Calu3 (cell line): Measurements from ENCODE around the gene CCT3. TPM values are rescaled to one million over a fixed set of nuclear protein-coding genes. Genes with fewer than 3 reads are reported as not detected.

Experiments
- BruUV-seq: library from RNA; stranded (reverse); fragments of 400-500 nt; replicated peaks from 2 replicates; lab custom pipeline; 2021; lab: Mats Ljungman, UMichigan
- CTCF ChIA-PET: fragments of 300-600 bp; sonication (Branson Sonifier 250); formaldehyde crosslinking; loops from one replicate; lab custom pipeline; 2022; ENCODE audit warnings: antibody characterized with exemption; lab: Charles Lee
- DNase-seq: peaks from one replicate; pipeline ENCODE4 v3.0.0; 2022
- H3K27ac Mint-ChIP-seq: one replicate; pipeline ENCODE4 v1.8.0; 2022; ENCODE audit warnings: mixed read lengths; ENCODE audit not compliant: unreplicated experiment
- H3K27me3 Mint-ChIP-seq: one replicate; pipeline ENCODE4 v1.8.0; 2022; ENCODE audit warnings: mixed read lengths; ENCODE audit not compliant: unreplicated experiment
- H3K36me3 Mint-ChIP-seq: one replicate; pipeline ENCODE4 v1.8.0; 2022; ENCODE audit warnings: mild to moderate bottlenecking, moderate library complexity, mixed read lengths; ENCODE audit not compliant: insufficient read depth, unreplicated experiment
- H3K4me1 Mint-ChIP-seq: one replicate; pipeline ENCODE4 v1.8.0; 2022; ENCODE audit warnings: mild to moderate bottlenecking, low read depth, mixed read lengths; ENCODE audit not compliant: unreplicated experiment
- H3K4me3 Mint-ChIP-seq: one replicate; pipeline ENCODE4 v1.8.0; 2022; ENCODE audit warnings: mild to moderate bottlenecking, low read depth, moderate library complexity, mixed read lengths; ENCODE audit not compliant: unreplicated experiment
- H3K9me3 Mint-ChIP-seq: one replicate; pipeline ENCODE4 v1.8.0; 2022; ENCODE audit warnings: low read depth, mixed read lengths; ENCODE audit not compliant: unreplicated experiment
- intact Hi-C: fragments of 100-400 bp; cut with micrococcal nuclease; formaldehyde crosslinking; loops from one replicate; pipeline ENCODE4 v1.10.0; 2022; ENCODE audit not compliant: unreplicated experiment
- total RNA-seq: library from RNA; stranded (reverse); gene quantifications from 2 replicates; pipeline ENCODE4 v1.2.3, GENCODE V29; 2022
- TF ChIP-seq, protein P1 (sequence below): fragments of 200-600 bp; IDR thresholded peaks from one replicate; pipeline ENCODE4 v1.8.0; 2022; ENCODE audit warnings: antibody characterized with exemption; ENCODE audit not compliant: unreplicated experiment

The CCT3 gene
- total RNA-seq, 1 experiment from 2014 or later, result 598 TPM

DNA sequence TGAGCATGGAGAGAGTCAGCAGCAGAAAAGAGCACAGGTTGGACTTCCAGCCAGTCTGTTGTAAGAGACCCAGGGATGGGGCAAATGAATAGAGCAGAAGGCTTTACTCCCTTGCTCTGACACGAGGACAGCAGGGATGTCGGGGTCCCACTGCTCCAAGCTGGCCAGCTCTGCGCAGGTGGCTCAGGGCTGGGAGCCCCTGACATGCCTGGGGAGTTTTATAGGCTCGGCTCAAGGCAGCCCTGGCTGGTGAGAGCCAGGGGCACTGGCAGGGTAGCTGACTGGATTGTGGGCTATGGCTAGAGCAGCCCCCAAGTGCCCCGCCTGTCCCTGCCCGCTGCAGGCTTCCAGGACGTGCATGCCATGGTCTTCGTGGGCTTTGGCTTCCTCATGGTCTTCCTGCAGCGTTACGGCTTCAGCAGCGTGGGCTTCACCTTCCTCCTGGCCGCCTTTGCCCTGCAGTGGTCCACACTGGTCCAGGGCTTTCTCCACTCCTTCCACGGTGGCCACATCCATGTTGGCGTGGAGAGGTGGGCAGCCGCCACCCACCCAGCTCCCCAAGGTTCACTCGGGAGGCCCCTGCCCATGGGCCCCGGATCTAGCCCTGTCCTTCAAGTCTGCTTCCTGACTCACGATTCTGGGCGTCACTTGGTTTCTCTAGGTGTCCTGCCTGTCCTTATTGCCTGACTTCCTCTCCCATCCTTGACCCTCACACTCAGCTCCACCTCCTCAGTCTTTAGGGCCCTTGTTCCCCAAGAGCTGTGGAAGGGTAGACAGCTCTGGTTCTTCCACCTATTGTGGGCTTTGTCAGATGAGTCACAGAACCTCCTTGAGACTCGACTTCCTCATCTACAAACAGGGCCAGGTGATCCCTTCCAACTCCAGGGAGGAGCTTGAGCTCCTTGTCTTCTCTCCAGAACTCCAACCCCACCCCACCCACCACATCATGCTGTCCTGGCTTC lies 39.1 kb upstream of the CCT3 start:
- H3K36me3 Mint-ChIP-seq, result peaks cover 5% of the 10 kb centered on the region
- no TSS peak for BruUV-seq
- CTCF ChIA-PET, result interaction anchor here (1.2 kb wide), 2 partner anchors 8 to 69 kb away, joined by 3 to 8 read pairs; no protein-coding TSS in a partner anchor
- intact Hi-C loops, result no loop called here
- TF ChIP-seq, protein P1, sequence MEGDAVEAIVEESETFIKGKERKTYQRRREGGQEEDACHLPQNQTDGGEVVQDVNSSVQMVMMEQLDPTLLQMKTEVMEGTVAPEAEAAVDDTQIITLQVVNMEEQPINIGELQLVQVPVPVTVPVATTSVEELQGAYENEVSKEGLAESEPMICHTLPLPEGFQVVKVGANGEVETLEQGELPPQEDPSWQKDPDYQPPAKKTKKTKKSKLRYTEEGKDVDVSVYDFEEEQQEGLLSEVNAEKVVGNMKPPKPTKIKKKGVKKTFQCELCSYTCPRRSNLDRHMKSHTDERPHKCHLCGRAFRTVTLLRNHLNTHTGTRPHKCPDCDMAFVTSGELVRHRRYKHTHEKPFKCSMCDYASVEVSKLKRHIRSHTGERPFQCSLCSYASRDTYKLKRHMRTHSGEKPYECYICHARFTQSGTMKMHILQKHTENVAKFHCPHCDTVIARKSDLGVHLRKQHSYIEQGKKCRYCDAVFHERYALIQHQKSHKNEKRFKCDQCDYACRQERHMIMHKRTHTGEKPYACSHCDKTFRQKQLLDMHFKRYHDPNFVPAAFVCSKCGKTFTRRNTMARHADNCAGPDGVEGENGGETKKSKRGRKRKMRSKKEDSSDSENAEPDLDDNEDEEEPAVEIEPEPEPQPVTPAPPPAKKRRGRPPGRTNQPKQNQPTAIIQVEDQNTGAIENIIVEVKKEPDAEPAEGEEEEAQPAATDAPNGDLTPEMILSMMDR, result no peak
- H3K27me3 Mint-ChIP-seq, result peaks cover 53% of the 10 kb centered on the region
- DNase-seq, result no peak
- no peak overlapping the region for H3K27ac Mint-ChIP-seq
- H3K4me1 Mint-ChIP-seq, result no peaks in the 10 kb centered on the region
- H3K4me3 Mint-ChIP-seq, result no peak overlapping the region
- no peaks in the 10 kb centered on the region for H3K9me3 Mint-ChIP-seq

DNA sequence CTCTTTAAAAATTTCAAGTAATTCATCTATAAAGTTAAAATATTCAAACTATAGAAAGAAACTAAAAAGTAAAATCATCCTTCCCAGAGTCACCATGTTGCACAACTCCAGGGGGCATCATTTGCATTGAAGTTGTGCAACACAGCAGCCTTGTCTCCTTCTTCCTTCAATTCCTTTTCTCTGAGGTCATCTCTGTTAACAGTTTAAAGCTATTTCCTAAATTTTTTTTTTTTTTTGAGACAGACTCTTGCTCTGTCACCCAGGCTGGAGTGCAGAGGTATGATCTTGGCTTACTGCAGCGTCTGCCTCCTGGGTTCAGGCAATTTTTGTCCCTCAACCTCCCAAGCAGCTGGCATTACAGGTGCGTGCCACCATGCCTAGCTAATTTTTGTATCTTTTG lies 38.1 kb upstream of the CCT3 start:
- H3K27me3 Mint-ChIP-seq, result peaks cover 55% of the 10 kb centered on the region
- H3K36me3 Mint-ChIP-seq, result peaks cover 5% of the 10 kb centered on the region
- H3K27ac Mint-ChIP-seq, result no peak overlapping the region
- H3K4me1 Mint-ChIP-seq, result no peaks in the 10 kb centered on the region
- no TSS peak for BruUV-seq
- TF ChIP-seq, protein P1, result no peak
- H3K4me3 Mint-ChIP-seq, result no peak overlapping the region
- CTCF ChIA-PET, result interaction anchor here (1.2 kb wide), 1 partner anchor 9 kb away, joined by 3 read pairs; no protein-coding TSS in a partner anchor
- no peaks in the 10 kb centered on the region for H3K9me3 Mint-ChIP-seq
- no peak for DNase-seq
- intact Hi-C loops, result no loop called here

DNA sequence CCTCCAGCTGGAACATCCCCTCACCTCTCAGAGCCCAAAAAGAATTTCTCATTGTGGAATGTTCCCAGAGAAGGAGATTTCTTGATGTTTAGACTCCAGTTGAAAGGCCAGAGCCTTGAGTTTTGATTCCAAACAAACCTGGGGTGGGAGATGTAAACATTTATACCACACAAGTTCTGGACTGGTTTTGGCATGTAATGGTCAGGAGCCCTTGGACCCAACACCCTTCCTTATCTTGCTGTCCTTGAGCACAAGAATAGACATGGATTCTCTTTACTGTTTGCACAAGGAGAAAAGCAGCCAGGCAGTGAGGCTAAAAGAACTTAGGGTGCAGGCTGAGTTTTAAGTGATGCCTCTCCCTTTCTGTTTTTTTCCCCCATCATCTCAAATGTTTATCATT lies 35.5 kb upstream of the CCT3 start:
- intact Hi-C loops, result no loop called here
- H3K36me3 Mint-ChIP-seq, result peaks cover 14% of the 10 kb centered on the region
- H3K9me3 Mint-ChIP-seq, result no peaks in the 10 kb centered on the region
- no peak overlapping the region for H3K4me3 Mint-ChIP-seq
- no peak overlapping the region for H3K27ac Mint-ChIP-seq
- CTCF ChIA-PET, result interaction anchor here (1.0 to 1.3 kb wide), 2 partner anchors 12 to 72 kb away, joined by 3 to 5 read pairs; no protein-coding TSS in a partner anchor
- TF ChIP-seq, protein P1, result no peak
- BruUV-seq, result no TSS peak
- no peaks in the 10 kb centered on the region for H3K4me1 Mint-ChIP-seq
- DNase-seq, result no peak
- peaks cover 51% of the 10 kb centered on the region for H3K27me3 Mint-ChIP-seq

DNA sequence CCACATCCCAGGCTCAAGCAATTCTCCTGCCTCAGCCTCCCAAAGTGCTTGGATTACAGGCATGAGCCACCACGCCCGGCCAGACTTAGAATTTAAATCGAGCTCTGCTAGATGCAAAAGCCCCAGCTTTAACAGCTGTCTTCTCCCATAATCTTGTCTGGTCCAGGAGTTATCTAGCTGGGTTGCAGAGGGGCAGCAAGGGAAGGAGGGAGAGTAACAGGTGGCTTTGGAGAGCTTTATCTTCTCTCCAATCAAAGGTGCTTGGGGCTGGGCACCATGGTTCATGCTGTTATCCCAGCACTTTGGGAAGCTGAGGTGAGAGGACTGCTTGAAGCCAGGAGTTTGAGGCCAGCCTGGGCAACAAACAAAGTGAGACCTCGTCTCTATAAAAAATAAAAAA lies 34.8 kb upstream of the CCT3 start:
- no peak overlapping the region for H3K4me3 Mint-ChIP-seq
- TF ChIP-seq, protein P1, result no peak
- H3K9me3 Mint-ChIP-seq, result no peaks in the 10 kb centered on the region
- DNase-seq, result no peak
- peaks cover 6% of the 10 kb centered on the region for H3K4me1 Mint-ChIP-seq
- H3K27ac Mint-ChIP-seq, result no peak overlapping the region
- H3K27me3 Mint-ChIP-seq, result peaks cover 51% of the 10 kb centered on the region
- CTCF ChIA-PET, result interaction anchor here (1.0 kb wide), 1 partner anchor 13 kb away, joined by 5 read pairs; no protein-coding TSS in a partner anchor
- intact Hi-C loops, result no loop called here
- peaks cover 14% of the 10 kb centered on the region for H3K36me3 Mint-ChIP-seq
- no TSS peak for BruUV-seq
